ENCODE results near the gene WWOX. TPM values are rescaled to one million over a fixed set of nuclear protein-coding genes. Genes with fewer than 3 reads are reported as not detected.
A peak's percentile ranks its signal among the peaks of the same experiment; 100 is the strongest.

Gene WWOX
- total RNA-seq, 1 donor from 2014 or later = 17.8 TPM

DNA sequence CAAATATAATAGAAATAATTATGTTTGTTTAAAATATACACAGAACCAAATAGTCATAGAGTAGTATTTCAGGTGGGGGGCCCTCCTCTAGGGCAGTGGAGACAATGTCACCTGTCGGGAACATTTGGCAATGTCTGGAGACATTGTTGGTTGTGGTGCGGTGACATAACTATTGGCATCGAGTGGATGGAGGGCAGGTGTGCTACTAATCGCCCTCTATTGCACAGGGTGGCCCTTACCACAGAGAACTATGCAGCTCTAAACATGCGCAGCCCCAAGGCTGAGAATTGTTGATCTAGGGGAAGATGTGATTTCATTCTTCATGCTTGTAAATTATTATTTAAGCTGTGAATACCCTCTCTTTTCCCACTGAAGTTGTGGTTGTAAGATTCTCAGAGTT lies 594.0 kb downstream of the WWOX start:
- H3K4me3 Mint-ChIP-seq = no peak overlapping the region
- intact Hi-C loops (cut with micrococcal nuclease) = no loop called here
- H3K27ac Mint-ChIP-seq = no peak overlapping the region
- H3K4me1 Mint-ChIP-seq (ENCODE audit: low read depth) = no peaks in the 10 kb centered on the region
- H3K9me3 Mint-ChIP-seq = no peaks in the 10 kb centered on the region
- no peaks in the 10 kb centered on the region for H3K27me3 Mint-ChIP-seq (ENCODE audit: insufficient read depth)
- DNase-seq (ENCODE audit: low spot score) = no peak
- no peaks in the 10 kb centered on the region for H3K36me3 Mint-ChIP-seq (ENCODE audit: low read depth)

GRCh38 chr16:78694414-78694813 lies 595.0 kb downstream of the WWOX start:
- Mint-ChIP-seq H3K27me3 (ENCODE audit: insufficient read depth) (no peaks in the 10 kb centered on the region), H3K4me1 (ENCODE audit: low read depth) (no peaks in the 10 kb centered on the region), H3K9me3 (no peaks in the 10 kb centered on the region), H3K27ac (no peak overlapping the region), H3K4me3 (no peak overlapping the region), H3K36me3 (ENCODE audit: low read depth) (no peaks in the 10 kb centered on the region)
- no peak for DNase-seq (ENCODE audit: low spot score)
- intact Hi-C loops (cut with micrococcal nuclease) = no loop called here

GRCh38 chr16:78695391-78695790 lies 595.9 kb downstream of the WWOX start:
- intact Hi-C loops (cut with micrococcal nuclease) = no loop called here
- Mint-ChIP-seq H3K9me3 (no peaks in the 10 kb centered on the region), H3K27me3 (ENCODE audit: insufficient read depth) (no peaks in the 10 kb centered on the region), H3K36me3 (ENCODE audit: low read depth) (no peaks in the 10 kb centered on the region), H3K27ac (no peak overlapping the region), H3K4me1 (ENCODE audit: low read depth) (no peaks in the 10 kb centered on the region), H3K4me3 (no peak overlapping the region)
- no peak for DNase-seq (ENCODE audit: low spot score)

DNA sequence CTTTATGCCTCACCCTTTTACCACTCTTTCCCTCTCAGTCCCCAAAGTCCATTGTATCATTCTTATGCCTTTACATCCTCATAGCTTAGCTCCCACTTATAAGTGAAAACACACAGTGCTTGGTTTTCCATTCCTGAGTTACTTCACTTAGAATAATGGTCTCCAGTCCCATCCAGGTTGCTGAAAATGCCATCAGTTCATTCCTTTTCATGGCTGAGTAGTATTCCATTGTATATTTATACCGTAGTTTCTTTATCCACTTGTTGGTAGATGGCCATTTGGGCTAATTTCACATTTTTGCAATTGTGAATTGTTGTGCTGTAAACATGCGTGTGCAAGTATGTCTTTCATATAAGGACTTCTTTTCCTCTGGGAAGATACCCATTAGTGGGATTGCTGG lies 597.3 kb downstream of the WWOX start:
- no peaks in the 10 kb centered on the region for H3K9me3 Mint-ChIP-seq
- H3K27me3 Mint-ChIP-seq (ENCODE audit: insufficient read depth) = no peaks in the 10 kb centered on the region
- intact Hi-C loops (cut with micrococcal nuclease) = no loop called here
- no peak overlapping the region for H3K4me3 Mint-ChIP-seq
- H3K36me3 Mint-ChIP-seq (ENCODE audit: low read depth) = no peaks in the 10 kb centered on the region
- DNase-seq (ENCODE audit: low spot score) = no peak
- H3K4me1 Mint-ChIP-seq (ENCODE audit: low read depth) = no peaks in the 10 kb centered on the region
- no peak overlapping the region for H3K27ac Mint-ChIP-seq

- no peak for DNase-seq (ENCODE audit: low spot score)
- H3K36me3 Mint-ChIP-seq (ENCODE audit: low read depth) = no peaks in the 10 kb centered on the region
- no peaks in the 10 kb centered on the region for H3K9me3 Mint-ChIP-seq
- no peak overlapping the region for H3K27ac Mint-ChIP-seq
- H3K4me3 Mint-ChIP-seq = no peak overlapping the region
- H3K4me1 Mint-ChIP-seq (ENCODE audit: low read depth) = no peaks in the 10 kb centered on the region
- intact Hi-C loops (cut with micrococcal nuclease) = no loop called here
- no peaks in the 10 kb centered on the region for H3K27me3 Mint-ChIP-seq (ENCODE audit: insufficient read depth)
Observed at GRCh38 chr16:78697426-78697825, 598.0 kb downstream of the WWOX start.

- no peak overlapping the region for H3K4me3 Mint-ChIP-seq
- no peaks in the 10 kb centered on the region for H3K36me3 Mint-ChIP-seq (ENCODE audit: low read depth)
- peaks cover 14% of the 10 kb centered on the region for H3K4me1 Mint-ChIP-seq (ENCODE audit: low read depth)
- H3K9me3 Mint-ChIP-seq = peaks cover 3% of the 10 kb centered on the region
- intact Hi-C loops (cut with micrococcal nuclease) = loop anchor here (2.0 kb wide), 1 partner anchor 197 kb away; no protein-coding TSS in a partner anchor
- DNase-seq (ENCODE audit: low spot score) = no peak
- no peak overlapping the region for H3K27ac Mint-ChIP-seq
- peaks cover 2% of the 10 kb centered on the region for H3K27me3 Mint-ChIP-seq (ENCODE audit: insufficient read depth)
Observed at GRCh38 chr16:78703936-78704335, 604.5 kb downstream of the WWOX start.

GRCh38 chr16:78704416-78704815 lies 605.0 kb downstream of the WWOX start:
- Mint-ChIP-seq H3K4me1 (ENCODE audit: low read depth) (peaks cover 14% of the 10 kb centered on the region), H3K36me3 (ENCODE audit: low read depth) (no peaks in the 10 kb centered on the region), H3K27me3 (ENCODE audit: insufficient read depth) (peaks cover 2% of the 10 kb centered on the region), H3K27ac (no peak overlapping the region), H3K4me3 (no peak overlapping the region), H3K9me3 (peaks cover 3% of the 10 kb centered on the region)
- intact Hi-C loops (cut with micrococcal nuclease) = loop anchor here (2.0 kb wide), 1 partner anchor 196 kb away; no protein-coding TSS in a partner anchor
- no peak for DNase-seq (ENCODE audit: low spot score)

- H3K27ac Mint-ChIP-seq = no peak overlapping the region
- H3K9me3 Mint-ChIP-seq = peaks cover 3% of the 10 kb centered on the region
- peaks cover 14% of the 10 kb centered on the region for H3K4me1 Mint-ChIP-seq (ENCODE audit: low read depth)
- no peak overlapping the region for H3K4me3 Mint-ChIP-seq
- no peaks in the 10 kb centered on the region for H3K36me3 Mint-ChIP-seq (ENCODE audit: low read depth)
- intact Hi-C loops (cut with micrococcal nuclease) = loop anchor here (1.0 to 5.0 kb wide), 14 partner anchors 37 to 1822 kb away; no protein-coding TSS in a partner anchor
- peaks cover 2% of the 10 kb centered on the region for H3K27me3 Mint-ChIP-seq (ENCODE audit: insufficient read depth)
- DNase-seq (ENCODE audit: low spot score) = peak; percentile 2
Observed at GRCh38 chr16:78705694-78706093, 606.2 kb downstream of the WWOX start.

DNA sequence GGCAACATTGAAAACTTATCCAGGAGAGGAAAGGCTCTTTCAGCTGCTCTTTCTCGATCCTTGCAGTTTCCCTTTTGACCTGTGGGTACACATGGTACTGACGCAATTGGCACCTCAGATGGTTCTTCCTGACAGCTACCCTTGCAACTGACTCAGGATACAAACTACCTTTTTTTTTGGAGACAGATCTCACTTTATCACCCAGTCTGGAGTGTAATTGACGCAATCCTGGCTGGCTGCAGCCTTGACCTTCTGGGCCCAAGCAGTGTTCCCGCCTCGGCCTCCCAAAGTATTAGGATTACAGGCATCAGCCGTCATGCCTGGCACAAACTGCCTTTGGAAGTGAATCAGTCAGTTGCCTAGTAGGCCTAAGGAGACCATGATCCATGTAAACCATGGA lies 607.2 kb downstream of the WWOX start:
- Mint-ChIP-seq H3K36me3 (ENCODE audit: low read depth) (no peaks in the 10 kb centered on the region), H3K4me1 (ENCODE audit: low read depth) (peaks cover 14% of the 10 kb centered on the region), H3K4me3 (no peak overlapping the region), H3K27ac (no peak overlapping the region), H3K27me3 (ENCODE audit: insufficient read depth) (peaks cover 2% of the 10 kb centered on the region), H3K9me3 (peaks cover 3% of the 10 kb centered on the region)
- DNase-seq (ENCODE audit: low spot score) = no peak
- intact Hi-C loops (cut with micrococcal nuclease) = loop anchor here (2.0 to 5.0 kb wide), 7 partner anchors 256 to 1821 kb away; no protein-coding TSS in a partner anchor

DNA sequence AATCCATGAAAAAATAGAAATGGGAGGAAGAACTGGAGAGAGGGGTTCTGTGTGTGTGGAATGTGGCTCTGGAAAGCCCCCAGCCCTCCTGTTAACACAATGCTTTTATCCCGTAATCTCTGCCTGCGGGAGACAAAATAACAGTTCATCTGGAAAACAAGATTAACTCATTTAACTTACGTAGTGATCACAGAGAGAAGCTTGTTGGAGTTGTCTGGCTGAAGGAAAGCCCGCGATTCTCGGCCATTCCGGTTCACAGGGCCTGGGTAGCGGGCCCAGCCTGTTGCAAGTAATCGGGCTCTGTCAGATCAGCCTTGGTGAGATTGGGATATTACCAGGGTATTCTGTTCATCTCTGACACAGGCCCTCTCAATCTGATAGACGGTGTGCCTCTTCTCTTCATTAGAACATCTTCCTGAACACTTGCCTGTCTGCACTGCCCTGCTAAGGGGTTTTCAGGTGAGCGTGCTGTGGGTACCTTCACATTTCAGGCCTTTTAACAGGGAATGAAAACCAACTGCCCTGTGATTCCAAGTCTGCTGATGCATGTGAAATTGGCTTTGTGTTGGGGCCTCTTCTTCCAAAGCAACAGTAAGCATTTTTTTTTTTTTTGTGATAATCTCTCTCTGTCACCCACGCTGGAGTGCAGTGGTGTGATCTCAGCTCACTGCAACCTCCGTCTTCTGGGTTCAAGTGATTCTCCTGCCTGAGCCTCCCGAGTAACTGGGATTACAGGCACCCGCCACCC lies 609.9 kb downstream of the WWOX start:
- Mint-ChIP-seq H3K9me3 (peaks cover 3% of the 10 kb centered on the region), H3K36me3 (ENCODE audit: low read depth) (no peaks in the 10 kb centered on the region), H3K27ac (no peak overlapping the region), H3K27me3 (ENCODE audit: insufficient read depth) (no peaks in the 10 kb centered on the region), H3K4me1 (ENCODE audit: low read depth) (peaks cover 14% of the 10 kb centered on the region), H3K4me3 (no peak overlapping the region)
- intact Hi-C loops (cut with micrococcal nuclease) = loop anchor here (5.0 kb wide), 5 partner anchors 253 to 1818 kb away; no protein-coding TSS in a partner anchor
- no peak for DNase-seq (ENCODE audit: low spot score)

- Mint-ChIP-seq H3K9me3 (no peaks in the 10 kb centered on the region), H3K4me3 (no peak overlapping the region), H3K27me3 (ENCODE audit: insufficient read depth) (peaks cover 2% of the 10 kb centered on the region), H3K4me1 (ENCODE audit: low read depth) (no peaks in the 10 kb centered on the region), H3K36me3 (ENCODE audit: low read depth) (no peaks in the 10 kb centered on the region), H3K27ac (no peak overlapping the region)
- intact Hi-C loops (cut with micrococcal nuclease) = no loop called here
- no peak for DNase-seq (ENCODE audit: low spot score)
Observed at GRCh38 chr16:78715106-78715505, 615.7 kb downstream of the WWOX start.

- Mint-ChIP-seq H3K27me3 (ENCODE audit: insufficient read depth) (peaks cover 3% of the 10 kb centered on the region), H3K4me3 (no peak overlapping the region), H3K36me3 (ENCODE audit: low read depth) (no peaks in the 10 kb centered on the region), H3K27ac (no peak overlapping the region), H3K9me3 (no peaks in the 10 kb centered on the region), H3K4me1 (ENCODE audit: low read depth) (no peaks in the 10 kb centered on the region)
- intact Hi-C loops (cut with micrococcal nuclease) = no loop called here
- no peak for DNase-seq (ENCODE audit: low spot score)
Observed at GRCh38 chr16:78715673-78716072, 616.2 kb downstream of the WWOX start.

- peaks cover 3% of the 10 kb centered on the region for H3K27me3 Mint-ChIP-seq (ENCODE audit: insufficient read depth)
- DNase-seq (ENCODE audit: low spot score) = no peak
Observed at GRCh38 chr16:78718141-78718540, 618.7 kb downstream of the WWOX start.

More at GRCh38 chr16:78718141-78718540, 618.7 kb downstream of the WWOX start:
- Mint-ChIP-seq H3K4me3 (no peak overlapping the region), H3K36me3 (ENCODE audit: low read depth) (no peaks in the 10 kb centered on the region), H3K27ac (no peak overlapping the region), H3K9me3 (no peaks in the 10 kb centered on the region), H3K4me1 (ENCODE audit: low read depth) (no peaks in the 10 kb centered on the region)
- intact Hi-C loops (cut with micrococcal nuclease) = no loop called here

All from activated T-helper 1 cell treated with anti-CD3 and anti-CD28 coated beads, Interleukin-12 subunit alpha, Interleukin-12 subunit beta, Interleukin-2, Interleukin-4 antibody, amounts not matched to agents 30 ng/mL and 10 ng/mL and 1 ng/mL, durations not matched to agents 14 hours and 24 hours and 36 hours (primary cell).